ENCODE results near the gene TEX2.

Gene TEX2

DNA sequence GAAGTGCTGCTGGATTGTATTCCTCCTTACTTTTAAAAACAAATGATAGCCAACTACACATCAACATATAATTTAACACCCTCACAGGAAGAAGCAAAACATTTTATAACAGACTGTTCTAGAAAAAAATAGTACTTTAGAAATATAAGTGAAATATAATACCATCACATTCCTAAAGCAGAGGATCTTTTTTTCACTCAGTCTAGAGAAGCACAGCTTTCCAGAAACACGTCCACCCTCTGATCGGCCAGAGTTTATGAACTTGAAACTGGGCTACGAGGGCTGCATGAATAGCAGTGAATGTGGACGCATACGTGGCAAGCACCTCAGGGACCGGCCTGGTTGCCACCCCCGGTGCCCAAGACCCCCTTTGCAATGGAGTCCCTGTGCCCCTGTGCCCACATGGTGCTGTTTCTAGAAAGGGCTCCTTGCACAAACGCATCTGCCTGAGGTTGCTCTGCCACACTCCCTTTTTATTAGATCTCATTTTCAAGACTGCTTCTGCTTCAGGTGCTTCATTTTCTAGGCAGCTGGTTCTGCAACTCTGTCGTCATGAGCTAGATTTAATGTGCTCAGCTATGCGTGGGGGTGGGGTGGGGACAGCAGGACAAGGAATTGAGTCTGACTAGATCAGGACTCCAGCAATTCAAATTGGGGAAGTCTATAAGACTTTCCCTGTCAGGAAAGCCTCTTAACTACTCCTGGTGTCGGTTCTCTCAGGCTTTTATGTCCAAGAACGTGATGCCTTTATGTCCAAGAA, 104.0 kb downstream of the TEX2 start:
- no peak for DNase-seq (ENCODE audit: low read depth, low spot score)

DNA sequence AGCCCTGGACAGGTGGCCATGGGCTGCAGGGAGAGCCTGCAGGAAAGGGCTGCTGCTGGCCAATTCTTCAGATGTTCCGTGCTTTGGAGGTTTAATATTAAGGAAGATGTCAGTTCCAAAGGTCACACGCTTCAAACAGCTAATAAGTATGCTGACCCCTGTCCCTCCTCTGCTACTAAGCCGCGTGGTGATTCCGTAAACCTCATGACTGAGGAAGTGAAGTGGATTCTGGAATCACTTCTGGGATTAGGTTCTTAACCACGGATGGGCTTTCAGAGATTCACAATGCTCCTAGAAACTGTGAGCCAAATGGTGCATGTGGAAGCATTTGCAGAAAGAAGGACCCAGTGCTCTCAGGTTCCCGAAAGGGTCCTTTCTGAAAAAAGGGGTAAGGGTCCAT, 104.7 kb downstream of the TEX2 start:
- no peak for DNase-seq (ENCODE audit: low read depth, low spot score)

DNA sequence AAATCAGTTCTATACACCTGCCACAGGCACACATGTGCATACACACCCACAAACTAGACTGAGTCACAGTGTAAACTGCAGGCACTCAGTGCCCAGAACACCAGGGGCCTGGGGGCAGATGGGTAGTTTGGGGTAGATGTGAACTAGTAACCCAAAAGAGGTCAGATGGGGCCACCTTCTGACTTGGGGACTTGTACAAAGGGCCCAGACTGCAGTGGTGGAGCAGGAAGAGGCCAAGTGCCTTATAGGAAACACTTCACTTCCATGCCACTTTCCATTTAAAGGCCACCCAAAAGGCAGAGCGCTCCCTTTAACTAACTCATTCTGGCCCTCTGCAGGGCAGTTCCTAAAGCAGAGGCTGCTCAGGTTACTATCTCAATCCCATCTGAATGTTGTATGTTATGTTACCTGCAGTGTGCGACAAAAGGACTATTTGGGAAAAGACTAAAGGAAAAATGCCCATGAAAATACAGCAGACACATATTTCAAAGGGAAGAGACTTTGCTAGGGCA, 105.3 kb downstream of the TEX2 start:
- no peak for DNase-seq (ENCODE audit: low read depth, low spot score)

DNA sequence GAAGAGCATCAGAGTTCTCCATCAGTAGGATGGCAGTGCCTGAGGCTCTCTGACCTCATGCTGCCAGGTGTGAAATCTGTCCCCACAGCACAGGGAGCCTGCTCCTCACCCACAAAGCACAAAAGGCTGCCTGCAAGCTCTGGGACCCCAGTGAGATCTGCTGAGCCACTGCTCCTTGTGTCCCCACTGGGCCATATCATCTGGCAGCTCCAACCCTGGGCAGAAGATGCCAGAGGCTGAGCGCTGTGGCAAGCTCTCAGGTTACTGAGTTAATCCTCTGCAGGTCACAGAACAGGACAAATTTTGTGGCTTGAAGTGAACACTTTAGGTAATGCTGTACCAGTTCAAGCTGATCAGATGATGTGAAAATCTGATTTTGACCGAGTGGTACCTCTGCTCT, 106.4 kb downstream of the TEX2 start:
- DNase-seq (ENCODE audit: low read depth, low spot score): no peak

GRCh38 chr17:64155751-64156544, 107.1 kb downstream of the TEX2 start:
- peak; percentile 31 for DNase-seq (ENCODE audit: low read depth, low spot score)

GRCh38 chr17:64155129-64155528, 107.9 kb downstream of the TEX2 start:
- DNase-seq (ENCODE audit: low read depth, low spot score): no peak

DNA sequence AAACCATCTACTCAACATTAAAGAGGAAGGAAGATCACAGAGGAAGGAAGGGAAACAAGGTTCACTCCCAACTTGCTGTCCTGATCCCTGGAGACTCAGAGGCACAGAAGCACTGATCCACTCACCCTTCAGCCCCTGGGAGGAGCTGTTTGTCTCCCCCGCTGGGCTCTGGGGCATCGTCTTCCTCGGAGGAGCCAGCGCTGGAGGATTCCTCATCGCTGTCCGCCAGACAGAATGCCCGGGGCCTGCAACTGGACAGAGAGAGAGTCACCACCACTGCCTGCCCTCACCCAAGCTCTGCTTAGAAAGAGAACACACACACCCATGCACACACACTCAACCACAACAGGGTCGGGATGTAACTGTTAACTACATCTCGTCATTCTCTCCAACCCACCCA, 108.3 kb downstream of the TEX2 start:
- DNase-seq (ENCODE audit: low read depth, low spot score): no peak

GRCh38 chr17:64154313-64154695, 108.8 kb downstream of the TEX2 start:
- DNase-seq (ENCODE audit: low read depth, low spot score): no peak

DNA sequence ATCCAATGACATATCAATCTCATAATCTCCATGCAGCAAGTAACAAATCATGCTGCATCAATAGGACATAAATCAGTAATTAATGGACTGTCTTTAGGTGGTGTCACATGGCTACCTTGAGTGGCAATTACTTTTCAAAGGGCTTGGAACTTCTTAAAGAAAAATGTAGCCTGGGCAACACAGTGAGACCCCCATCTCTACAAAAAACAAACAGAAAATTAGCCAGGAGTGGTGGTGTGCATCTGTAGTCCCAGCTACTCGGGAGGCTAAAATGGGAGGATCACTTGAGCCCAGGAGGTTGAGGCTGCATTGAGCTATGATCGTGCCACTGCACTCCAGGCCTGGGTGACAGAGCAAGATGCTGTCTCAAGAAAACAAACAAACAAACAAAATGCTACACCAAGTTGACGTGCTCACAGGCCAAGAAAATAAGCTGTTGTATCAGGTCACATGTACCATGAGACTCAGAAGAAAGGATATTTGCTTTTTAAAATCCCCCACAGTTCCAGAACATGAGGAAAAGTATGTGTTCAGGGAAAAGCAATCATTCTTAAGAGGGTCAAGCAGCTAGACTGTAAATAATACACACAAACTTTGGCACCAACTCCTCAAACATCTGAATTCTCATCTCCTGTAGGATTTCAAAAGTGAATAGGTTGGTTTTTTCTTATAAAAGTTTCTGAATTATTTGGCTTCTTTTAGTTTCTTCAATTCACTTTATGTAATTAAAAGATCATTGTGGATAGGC, 109.3 kb downstream of the TEX2 start:
- no peak for DNase-seq (ENCODE audit: low read depth, low spot score)

GRCh38 chr17:64152428-64153125, 110.5 kb downstream of the TEX2 start:
- no peak for DNase-seq (ENCODE audit: low read depth, low spot score)

GRCh38 chr17:64151016-64151368, 112.1 kb downstream of the TEX2 start:
- DNase-seq (ENCODE audit: low read depth, low spot score): no peak

DNA sequence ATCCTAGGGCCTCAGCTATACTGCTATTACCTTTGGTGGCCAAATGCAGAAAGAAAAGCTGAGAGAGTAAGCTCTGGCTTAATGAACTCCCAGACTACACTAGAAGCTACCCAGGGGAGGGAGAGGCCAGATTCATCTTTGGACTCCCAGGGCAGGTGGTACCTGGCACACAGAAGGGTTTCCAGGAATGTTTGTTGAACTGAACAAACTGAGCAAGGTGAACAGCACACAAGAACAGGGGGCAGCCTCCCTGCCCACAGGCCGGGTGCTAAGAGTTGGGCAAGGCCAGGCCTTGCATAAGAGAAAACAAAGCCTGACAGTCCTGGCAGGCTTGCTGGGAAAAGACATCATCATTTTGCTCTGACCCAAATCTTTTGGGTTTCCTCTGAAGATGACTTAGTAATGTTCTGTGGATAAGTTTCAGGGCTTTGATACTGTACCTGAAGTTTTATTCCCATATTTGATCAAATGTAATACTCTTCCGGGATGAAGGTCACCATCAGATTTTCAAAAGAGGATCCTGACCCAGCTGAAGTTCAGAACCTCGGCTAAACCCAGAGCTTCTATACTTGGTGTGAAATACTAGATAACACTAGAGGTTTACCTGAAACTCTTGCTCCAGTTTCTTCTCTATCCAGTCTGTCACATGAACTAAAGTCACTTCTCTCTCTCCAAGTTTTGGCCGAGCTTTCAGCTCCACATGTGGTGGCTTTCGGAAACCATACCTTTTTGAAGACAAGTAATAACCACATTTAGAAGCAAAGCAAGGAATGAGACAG, 112.6 kb downstream of the TEX2 start:
- DNase-seq (ENCODE audit: low read depth, low spot score): no peak

- no peak for DNase-seq (ENCODE audit: low read depth, low spot score)
Measured at GRCh38 chr17:64149196-64149595, 113.9 kb downstream of the TEX2 start.

- no peak for DNase-seq (ENCODE audit: low read depth, low spot score)
Measured at GRCh38 chr17:64148699-64149098, 114.4 kb downstream of the TEX2 start.

GRCh38 chr17:64148017-64148631, 114.9 kb downstream of the TEX2 start:
- no peak for DNase-seq (ENCODE audit: low read depth, low spot score)

GRCh38 chr17:64147110-64148016, 115.7 kb downstream of the TEX2 start:
- peak; percentile 20 for DNase-seq (ENCODE audit: low read depth, low spot score)

DNA sequence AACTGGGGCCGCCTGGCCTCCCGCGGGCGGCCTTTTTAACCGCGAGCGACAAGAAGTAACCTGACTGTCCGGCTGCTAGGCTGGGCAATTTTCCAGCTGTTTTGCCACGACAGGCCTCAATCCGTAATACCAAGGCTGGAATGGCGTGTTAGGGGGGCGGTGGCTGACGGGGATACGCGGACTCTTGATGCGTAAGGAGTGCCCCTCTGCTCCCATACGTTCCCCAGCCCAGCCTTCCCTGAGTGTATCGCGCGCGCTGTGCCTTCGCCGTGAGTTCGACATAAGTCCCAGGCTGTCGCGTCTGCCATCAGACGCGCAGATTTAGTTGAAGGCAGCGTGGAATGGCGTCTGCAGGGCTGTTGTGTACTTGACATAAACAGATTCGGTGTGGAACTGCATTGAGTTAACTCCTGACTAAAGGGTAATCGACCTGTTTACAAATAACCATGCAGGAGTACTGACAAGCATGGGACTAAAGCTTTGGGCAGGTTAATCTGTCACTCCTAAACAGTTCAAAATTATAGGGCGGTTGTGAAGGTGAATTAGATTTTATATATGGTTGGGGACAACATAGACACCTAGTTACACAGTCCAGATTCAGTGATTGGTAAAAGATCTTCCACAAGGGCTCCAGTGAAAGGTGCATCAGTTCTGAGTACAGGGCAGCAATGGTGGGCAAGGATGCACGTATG, 116.5 kb downstream of the TEX2 start:
- DNase-seq (ENCODE audit: low read depth, low spot score): peak; percentile 81

- peak; percentile 99 for DNase-seq (ENCODE audit: low read depth, low spot score)
Measured at GRCh38 chr17:64145751-64146417, 117.2 kb downstream of the TEX2 start.

Data from astrocyte of the hippocampus (primary cell).